Endothelial cell (in vitro differentiated cells): ENCODE measurements around the gene ZNF579. TPM values are rescaled to one million over a fixed set of nuclear protein-coding genes. Genes with fewer than 3 reads are reported as not detected.

Experiments used
- DNase-seq: peaks from one replicate; pipeline ENCODE4 v3.0.0; 2021; ENCODE audit warnings: low spot score
- H3K27ac Mint-ChIP-seq: one replicate; pipeline ENCODE4 v1.8.0; 2021; ENCODE audit warnings: mixed read lengths, inconsistent platforms; ENCODE audit not compliant: unreplicated experiment
- H3K27me3 Mint-ChIP-seq: one replicate; pipeline ENCODE4 v1.8.0; 2021; ENCODE audit warnings: mild to moderate bottlenecking, moderate library complexity, mixed read lengths, inconsistent platforms; ENCODE audit not compliant: unreplicated experiment
- H3K36me3 Mint-ChIP-seq: one replicate; pipeline ENCODE4 v1.8.0; 2021; ENCODE audit warnings: mild to moderate bottlenecking, low read depth, mixed read lengths, inconsistent platforms; ENCODE audit not compliant: unreplicated experiment
- H3K4me1 Mint-ChIP-seq: one replicate; pipeline ENCODE4 v1.8.0; 2021; ENCODE audit warnings: mild to moderate bottlenecking, mixed read lengths, inconsistent platforms; ENCODE audit not compliant: unreplicated experiment
- H3K4me3 Mint-ChIP-seq: one replicate; pipeline ENCODE4 v1.8.0; 2021; ENCODE audit warnings: mild to moderate bottlenecking, mixed read lengths, inconsistent platforms; ENCODE audit not compliant: unreplicated experiment
- H3K9me3 Mint-ChIP-seq: one replicate; pipeline ENCODE4 v1.8.0; 2021; ENCODE audit warnings: mixed read lengths, inconsistent platforms; ENCODE audit not compliant: unreplicated experiment
- CTCF ChIP-seq: fragments of 200-600 bp; sonication (generic); IDR thresholded peaks from one replicate; pipeline ENCODE4 v1.5.0; 2021; ENCODE audit warnings: antibody characterized with exemption; ENCODE audit not compliant: unreplicated experiment
- total RNA-seq: library from RNA; stranded (reverse); fragmentation: NEBNext Ultra II Directional; extraction: Animal tissue kit (Norgen Biotek cat#: 25700); gene quantifications from one replicate; pipeline ENCODE4 v1.2.1, GENCODE V29; 2021; ENCODE audit not compliant: unreplicated experiment

The ZNF579 gene
- total RNA-seq, 1 donor from 2014 or later = 36.4 TPM

GRCh38 chr19:55545443-55545842 lies 35.2 kb downstream of the ZNF579 start, which contains the start of gene SBK3:
SBK3 (minus strand) TSS chr19:55545543; CDS start chr19:55545543, 0 bp downstream.
- Mint-ChIP-seq H3K4me3 (peak within 1 kb of the TSS; percentile 47), H3K9me3 (no peaks in the 10 kb centered on the region), H3K4me1 (peaks cover 19% of the 10 kb centered on the region), H3K36me3 (peaks cover 11% of the 10 kb centered on the region), H3K27me3 (peaks cover 8% of the 10 kb centered on the region), H3K27ac (peak within 1 kb of the TSS; percentile 63)
- DNase-seq = no peak
- TF ChIP-seq CTCF = no peak

DNA sequence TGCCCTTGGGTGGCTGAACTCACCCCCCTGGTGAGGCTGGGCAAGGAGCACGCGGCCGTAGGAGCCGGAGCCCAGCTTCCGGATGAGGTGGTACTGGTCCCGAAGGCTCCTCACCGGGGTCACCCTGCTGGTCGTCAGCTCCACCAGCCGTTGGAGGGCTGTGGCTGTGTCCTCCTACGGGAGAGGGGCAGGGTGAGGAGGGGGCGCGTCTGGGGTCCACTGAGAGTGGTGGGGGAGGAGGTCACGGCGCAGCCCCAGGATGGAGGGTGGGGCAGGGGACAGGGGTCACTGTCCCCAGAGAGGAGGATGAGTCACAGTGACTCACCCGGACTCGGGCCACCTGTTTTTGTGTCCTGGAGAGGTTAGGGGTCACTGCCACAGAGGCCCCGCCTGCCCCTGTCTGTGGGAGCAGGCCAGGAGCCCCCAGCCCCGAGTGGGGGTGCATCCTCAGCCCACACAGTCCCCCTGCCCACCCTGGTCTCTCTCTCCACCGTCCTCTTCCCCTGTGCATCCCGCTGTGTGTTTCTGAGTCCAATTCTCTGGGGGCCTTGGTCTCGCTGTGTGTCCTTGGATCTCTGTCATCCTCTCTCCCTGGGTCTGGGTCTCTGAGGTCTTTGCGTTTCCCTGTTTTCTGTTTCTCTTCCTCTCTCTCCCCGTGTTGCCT lies 35.7 kb downstream of the ZNF579 start:
- H3K9me3 Mint-ChIP-seq = no peaks in the 10 kb centered on the region
- peaks cover 19% of the 10 kb centered on the region for H3K4me1 Mint-ChIP-seq
- H3K27ac Mint-ChIP-seq = no peak overlapping the region
- TF ChIP-seq CTCF = no peak
- H3K4me3 Mint-ChIP-seq = no peak overlapping the region
- peaks cover 12% of the 10 kb centered on the region for H3K36me3 Mint-ChIP-seq
- H3K27me3 Mint-ChIP-seq = peaks cover 8% of the 10 kb centered on the region
- DNase-seq = no peak

- H3K9me3 Mint-ChIP-seq = no peaks in the 10 kb centered on the region
- no peak for TF ChIP-seq CTCF
- H3K27ac Mint-ChIP-seq = no peak overlapping the region
- peaks cover 8% of the 10 kb centered on the region for H3K27me3 Mint-ChIP-seq
- H3K4me1 Mint-ChIP-seq = peaks cover 16% of the 10 kb centered on the region
- DNase-seq = no peak
- no peak overlapping the region for H3K4me3 Mint-ChIP-seq
- peaks cover 15% of the 10 kb centered on the region for H3K36me3 Mint-ChIP-seq
Observed at GRCh38 chr19:55544014-55544413, 36.6 kb downstream of the ZNF579 start.

- DNase-seq = no peak
- Mint-ChIP-seq H3K9me3 (no peaks in the 10 kb centered on the region), H3K4me3 (no peak overlapping the region), H3K27ac (no peak overlapping the region), H3K4me1 (peaks cover 16% of the 10 kb centered on the region), H3K36me3 (peaks cover 15% of the 10 kb centered on the region), H3K27me3 (peaks cover 8% of the 10 kb centered on the region)
- no peak for TF ChIP-seq CTCF
Observed at GRCh38 chr19:55543567-55543966, 37.1 kb downstream of the ZNF579 start.

DNA sequence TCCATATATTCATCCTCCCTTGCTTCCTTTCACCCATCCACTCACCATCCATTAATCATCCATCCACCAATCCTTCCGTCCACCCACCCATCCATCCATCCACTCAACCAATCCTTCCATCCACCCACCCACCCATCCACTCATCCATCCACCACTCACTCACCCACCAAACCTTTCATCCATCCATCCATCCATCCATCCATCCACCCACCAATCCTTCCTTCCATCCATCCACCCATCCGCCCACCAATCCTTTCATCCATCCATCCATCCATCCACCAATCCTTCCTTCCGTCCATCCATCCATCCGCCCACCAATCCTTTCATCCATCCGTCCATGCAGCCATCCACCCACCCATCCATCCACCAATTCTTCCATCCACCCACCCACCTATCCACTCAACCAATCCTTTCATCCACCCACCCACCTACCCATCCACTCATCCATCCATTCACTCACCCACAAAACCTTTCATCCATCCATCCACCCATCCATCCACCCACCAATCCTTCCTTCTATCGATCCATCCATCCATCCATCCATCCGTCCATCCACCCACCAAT lies 38.3 kb downstream of the ZNF579 start:
- TF ChIP-seq CTCF = no peak
- Mint-ChIP-seq H3K4me1 (peaks cover 9% of the 10 kb centered on the region), H3K27ac (no peak overlapping the region), H3K9me3 (no peaks in the 10 kb centered on the region), H3K27me3 (peaks cover 8% of the 10 kb centered on the region), H3K4me3 (no peak overlapping the region), H3K36me3 (peaks cover 15% of the 10 kb centered on the region)
- DNase-seq = no peak
